Ecto neural progenitor cell (in vitro differentiated cells): ENCODE results near the gene KLHL26.

Source experiments
- DNase-seq: peaks from one replicate; pipeline ENCODE4 v3.0.0-alpha.2; 2018; ENCODE audit warnings: low spot score

The KLHL26 gene

GRCh38 chr19:18648973-18649315 lies 12.1 kb downstream of the KLHL26 start:
- no peak for DNase-seq

GRCh38 chr19:18649371-18650020 lies 12.7 kb downstream of the KLHL26 start:
- peak; percentile 69 for DNase-seq

DNA sequence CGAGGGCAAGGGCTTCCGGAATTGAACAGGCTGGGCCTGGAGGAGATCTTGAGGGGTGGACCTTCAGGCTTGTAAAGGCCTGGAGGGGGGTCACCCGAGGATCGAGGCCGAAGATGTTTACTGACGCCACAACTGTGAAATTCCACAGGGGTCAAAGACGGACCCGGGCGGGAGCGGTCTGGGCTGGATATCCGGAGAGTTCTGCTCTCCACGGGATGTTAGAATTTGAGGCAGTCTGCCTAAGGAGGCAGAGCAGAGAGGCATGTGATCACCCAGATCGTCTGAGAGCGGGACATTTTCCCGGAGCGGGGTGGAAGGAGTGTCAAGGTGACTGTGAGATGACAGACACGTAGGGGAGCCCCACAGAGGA lies 13.2 kb downstream of the KLHL26 start:
- no peak for DNase-seq

DNA sequence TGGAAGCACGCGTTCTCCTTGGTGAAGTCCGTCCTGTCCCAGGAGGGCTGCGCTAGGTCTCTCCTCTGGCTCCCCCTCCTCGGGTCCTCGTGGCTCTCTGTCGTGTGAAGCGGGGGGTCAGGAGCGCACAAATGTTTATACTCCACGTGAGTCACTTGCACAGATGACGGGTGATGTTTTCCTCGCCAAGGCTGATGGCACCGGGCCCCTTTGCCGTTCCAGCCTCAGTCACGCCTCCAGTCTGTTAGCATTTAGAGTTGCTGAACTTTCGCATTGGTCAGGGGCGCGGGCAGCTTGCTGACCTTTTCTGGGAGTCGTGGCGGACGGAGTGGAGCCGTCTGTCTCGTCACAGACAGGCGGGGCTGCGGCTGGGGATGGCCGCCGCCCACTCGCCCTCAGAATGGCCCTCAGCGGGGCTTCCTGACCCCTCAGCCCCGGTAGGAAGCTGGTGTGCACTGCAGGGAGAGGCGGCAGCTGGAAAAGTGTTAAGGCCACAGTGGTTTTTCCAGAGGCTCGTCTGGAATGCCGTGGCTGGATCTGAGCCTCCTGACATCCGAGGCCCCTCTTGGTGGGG lies 13.7 kb downstream of the KLHL26 start:
- no peak for DNase-seq

- DNase-seq: no peak
Measured at GRCh38 chr19:18651300-18651699, 14.5 kb downstream of the KLHL26 start.

GRCh38 chr19:18651733-18652132 lies 14.9 kb downstream of the KLHL26 start:
- no peak for DNase-seq

GRCh38 chr19:18653853-18654252 lies 17.0 kb downstream of the KLHL26 start:
- DNase-seq: no peak

GRCh38 chr19:18654469-18654868 lies 17.6 kb downstream of the KLHL26 start:
- DNase-seq: no peak

GRCh38 chr19:18655173-18655844 lies 18.5 kb downstream of the KLHL26 start:
- DNase-seq: no peak

DNA sequence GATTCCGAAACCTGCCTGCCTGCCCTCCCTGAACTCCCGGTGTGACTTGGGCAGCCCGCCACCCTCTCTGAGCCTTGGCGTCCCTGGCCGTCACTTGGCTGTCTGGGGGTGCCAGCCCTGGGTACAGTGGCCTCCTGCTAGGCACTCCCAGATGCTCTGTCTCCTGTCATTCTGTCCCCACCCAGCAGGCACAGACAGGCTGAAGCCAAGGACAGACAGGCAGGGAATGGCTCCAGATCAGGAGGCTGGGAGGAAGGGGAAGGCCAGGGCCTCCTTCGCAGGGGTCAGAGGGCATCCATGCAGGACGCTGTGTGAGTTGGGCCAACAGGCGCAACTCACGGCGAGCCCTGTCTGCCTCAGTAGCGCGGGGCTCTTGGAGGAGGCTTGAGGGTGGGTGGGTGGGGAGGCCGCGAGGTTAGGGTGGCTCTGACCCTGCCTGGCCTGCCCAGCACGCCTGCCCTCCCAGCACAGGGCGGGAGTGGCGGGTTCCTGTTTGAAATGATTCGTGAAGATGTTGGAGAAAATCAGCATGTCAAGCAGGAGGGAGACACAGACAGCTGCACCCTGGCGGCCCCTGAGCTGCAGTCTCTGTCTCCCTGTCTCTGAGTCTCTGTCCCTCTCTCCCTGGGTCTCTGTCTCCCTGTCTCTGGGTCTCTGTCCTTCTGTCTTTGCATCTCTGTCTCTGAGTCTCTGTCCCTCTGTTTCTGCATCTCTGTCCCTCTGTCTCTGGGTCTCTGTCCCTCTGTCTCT lies 19.7 kb downstream of the KLHL26 start:
- DNase-seq: no peak

GRCh38 chr19:18657590-18658365 lies 20.9 kb downstream of the KLHL26 start:
- peak; percentile 69 for DNase-seq

DNA sequence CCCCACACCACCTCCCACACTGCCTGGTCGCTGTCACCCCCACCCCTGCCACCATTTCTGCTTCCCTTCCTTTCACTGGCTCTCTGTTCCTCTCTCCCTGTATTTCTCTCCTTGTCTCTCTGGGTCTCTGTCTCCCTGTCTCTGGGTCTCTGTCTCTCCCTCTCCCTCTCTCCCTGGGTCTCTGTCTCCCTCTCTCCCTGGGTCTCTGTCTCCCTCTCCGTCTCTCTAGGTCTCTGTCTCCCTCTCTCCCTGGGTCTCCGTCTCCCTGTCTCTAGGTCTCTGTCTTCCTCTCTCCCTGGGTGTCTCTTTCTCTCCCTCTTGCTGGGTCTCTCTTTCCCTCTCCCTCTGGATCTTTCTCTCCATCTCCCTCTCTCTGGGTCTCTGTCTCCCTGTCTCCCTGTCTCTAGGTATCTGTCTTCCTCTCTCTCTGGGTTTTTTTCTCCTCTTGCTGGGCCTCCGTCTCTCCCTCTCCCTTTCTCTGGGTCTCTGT lies 21.6 kb downstream of the KLHL26 start:
- no peak for DNase-seq

GRCh38 chr19:18659281-18660050 lies 22.6 kb downstream of the KLHL26 start:
- no peak for DNase-seq

- no peak for DNase-seq
Measured at GRCh38 chr19:18660051-18660910, 23.5 kb downstream of the KLHL26 start.

DNA sequence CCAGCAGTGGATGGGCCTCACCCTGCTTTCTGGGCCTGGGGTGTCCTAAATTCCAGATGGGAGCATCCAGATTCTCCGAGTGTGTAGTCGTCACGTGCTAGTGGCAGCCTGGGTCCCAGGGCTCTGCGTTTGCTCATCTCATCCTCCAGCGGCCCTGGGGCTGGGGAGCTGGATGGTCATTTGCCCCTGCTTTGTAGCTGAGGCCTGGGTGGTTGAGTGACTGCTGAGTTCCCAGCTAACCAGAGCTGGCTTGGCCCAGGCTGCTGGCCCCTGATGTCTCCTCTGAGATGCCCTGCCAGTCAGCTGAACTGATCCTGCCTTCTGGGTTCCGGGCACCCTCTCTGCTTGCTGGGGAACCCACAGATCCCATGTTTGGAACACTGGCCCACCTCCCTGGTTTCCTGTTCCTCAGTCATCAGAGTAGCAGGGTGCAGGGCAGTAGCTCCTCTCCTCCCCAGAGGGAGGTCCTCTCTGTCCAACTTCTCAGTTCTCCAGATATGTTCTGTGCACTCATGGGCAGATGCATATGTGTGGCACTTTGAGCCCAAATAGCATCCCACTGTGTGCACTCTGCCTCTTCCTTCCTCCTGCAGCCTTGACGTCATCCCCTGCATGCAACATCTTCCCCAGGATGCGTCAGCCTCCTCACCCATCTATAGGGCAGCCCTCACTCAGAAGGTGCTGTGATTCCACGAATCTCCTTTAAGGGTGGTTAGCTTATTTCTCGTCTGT lies 24.3 kb downstream of the KLHL26 start:
- no peak for DNase-seq

DNA sequence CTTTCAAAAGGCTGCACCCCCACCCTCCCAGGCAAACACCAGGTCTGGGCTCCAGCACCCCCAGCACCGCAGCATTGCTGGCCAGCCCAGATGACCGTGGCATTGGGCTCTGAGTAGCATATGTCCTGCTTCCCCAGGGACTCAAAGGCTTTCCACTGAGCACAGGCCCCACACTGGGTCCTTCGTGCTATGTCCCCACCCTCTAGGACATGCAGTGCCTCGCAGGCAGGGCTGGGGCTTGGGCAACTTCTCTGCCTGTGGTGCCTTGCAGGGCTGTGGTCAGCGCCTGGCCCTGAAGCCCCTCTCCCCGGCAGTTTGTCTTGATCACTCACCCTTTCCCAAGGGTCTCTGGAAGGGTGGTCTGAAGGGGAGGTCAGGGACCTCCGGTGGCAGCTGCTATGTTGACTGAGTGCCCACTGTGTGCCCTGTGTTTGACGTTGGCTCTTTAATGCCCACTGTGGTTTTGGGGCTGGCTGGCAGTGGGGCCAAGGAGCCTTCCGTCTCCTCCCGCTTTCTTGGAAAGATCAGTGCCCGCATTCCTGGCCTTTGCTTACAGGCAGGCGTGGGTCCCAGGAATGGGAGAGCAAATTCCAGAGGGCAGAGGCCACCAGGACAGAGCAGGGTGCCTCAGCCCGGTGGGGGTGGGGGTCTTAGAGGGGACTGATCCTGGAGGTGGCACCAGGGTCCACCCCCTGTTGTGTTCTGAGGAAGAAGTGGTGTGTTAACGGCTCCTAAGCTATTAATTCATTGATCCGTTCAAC lies 26.3 kb downstream of the KLHL26 start:
- no peak for DNase-seq

- DNase-seq: no peak
Measured at GRCh38 chr19:18663940-18664530, 27.2 kb downstream of the KLHL26 start.

GRCh38 chr19:18665771-18666202 lies 29.0 kb downstream of the KLHL26 start:
- DNase-seq: no peak
